Body of pancreas (tissue), 4 donors: ENCODE results near the gene C12orf60. TPM values are rescaled to one million over a fixed set of nuclear protein-coding genes. Genes with fewer than 3 reads are reported as not detected.

ENCODE experiments used
- ATAC-seq: fragments of 150-250 bp; one replicate; pipeline ENCODE4 v1.9.1; 2016
- DNase-seq, 4 donors: peaks; one replicate each; pipeline ENCODE4 v3.0.0-alpha.2; 2019
- H3K27ac ChIP-seq, 4 donors: fragments of 200-600 bp; sonication (generic); 1 replicate in 3 of 4; 2 replicates in 1 of 4; pipeline versions ENCODE4 v1.5.1 to v1.6.1; 2016 to 2019; ENCODE audit warnings: mild to moderate bottlenecking in 1 of 4, mixed read lengths in 1 of 4, moderate library complexity in 1 of 4
- H3K27me3 ChIP-seq, 2 donors: fragments of 200-600 bp; sonication (generic); one replicate each; pipeline ENCODE4 v1.6.0; 2016; ENCODE audit warnings: mild to moderate bottlenecking in 1 of 2
- H3K36me3 ChIP-seq, 2 donors: fragments of 200-600 bp; sonication (generic); replicated peaks in 1 of 2; 2 replicates each; pipeline ENCODE4 v1.5.1; 2016; ENCODE audit warnings: low read depth in 2 of 2; ENCODE audit not compliant: insufficient read depth in 1 of 2
- H3K4me1 ChIP-seq: fragments of 200-600 bp; sonication (generic); one replicate; pipeline ENCODE4 v1.6.0; 2016
- H3K4me3 ChIP-seq, 2 donors: fragments of 200-600 bp; sonication (generic); 1 replicate in 1 of 2; 2 replicates in 1 of 2; pipeline ENCODE4 v1.5.1; 2016 to 2019
- H3K9me3 ChIP-seq, 3 donors: fragments of 200-600 bp; sonication (generic); 1 replicate in 2 of 3; 2 replicates in 1 of 3; pipeline ENCODE4 v1.5.1; 2016
- CTCF ChIP-seq, 7 experiments: fragments of 450-650 bp in 4 of 7; fragments of 200-600 bp in 3 of 7; sonication (generic) in 3 of 7; IDR thresholded peaks; one replicate each; pipeline ENCODE4 v1.5.1; 2016 to 2019; ENCODE audit warnings: antibody characterized with exemption in 7 of 7
- POLR2A ChIP-seq, 3 donors: fragments of 450-650 bp; IDR thresholded peaks; one replicate each; pipeline ENCODE4 v1.6.1; 2016; ENCODE audit warnings: antibody characterized with exemption in 3 of 3, mild to moderate bottlenecking in 2 of 3
- WGBS, 2 donors: methylation state at CpG; one replicate each; pipeline ENCODE4 v1.1.5; 2017; 5-methylcytosine and 5-hydroxymethylcytosine counted together
- intact Hi-C: fragments of 100-400 bp; cut with DNase I; formaldehyde crosslinking; loops from one replicate; pipeline ENCODE4 v1.15.1; 2023
- total RNA-seq, 2 donors: library from RNA; depleted of rRNA; stranded (reverse); fragments of >200 nt; gene quantifications; one replicate each; pipeline ENCODE4 v1.1.0, GENCODE V29; 2016

C12orf60 gene
- total RNA-seq, 2 donors from 2014 or later, result 1.8 TPM; not detected in 1

DNA sequence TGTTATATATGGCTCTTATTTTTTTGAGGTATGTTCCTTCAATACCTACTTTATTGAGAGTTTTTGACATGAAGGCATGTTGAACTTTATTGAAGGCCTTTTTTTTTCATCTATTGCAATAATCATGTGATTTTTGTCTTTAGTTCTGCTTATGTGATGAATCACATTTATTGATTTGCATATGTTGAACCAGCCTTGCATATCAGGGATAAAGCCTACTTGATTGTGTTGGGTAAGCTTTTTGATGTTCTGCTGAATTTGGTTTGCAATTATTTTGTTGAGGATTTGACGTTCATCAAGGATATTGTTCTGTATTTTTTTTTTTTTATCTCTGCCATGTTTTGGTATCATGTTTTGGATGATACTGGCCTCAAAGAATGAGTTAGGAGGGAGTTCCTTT, 55.0 kb downstream of the C12orf60 start:
- intact Hi-C loops, result no loop called here
- TF ChIP-seq CTCF (IDR thresholded peaks at IDR 0.05) (no peak), POLR2A (IDR thresholded peaks at IDR 0.05) (no peak)
- 65 to 68% methylated on average over 1 of the region's 1 CpG for WGBS, 2 donors
- H3K27me3 ChIP-seq, result no peaks in the 10 kb centered on the region
- H3K27ac ChIP-seq, result no peak overlapping the region
- no peaks in the 10 kb centered on the region for H3K36me3 ChIP-seq
- ATAC-seq (no peak), DNase-seq (no peak)
- H3K4me3 ChIP-seq, result no peak overlapping the region
- no peaks in the 10 kb centered on the region for H3K4me1 ChIP-seq
- H3K9me3 ChIP-seq, result no peaks in the 10 kb centered on the region

GRCh38 chr12:14860490-14860889, 57.0 kb downstream of the C12orf60 start:
- Histone ChIP-seq H3K4me1 (no peaks in the 10 kb centered on the region), H3K9me3 (no peaks in the 10 kb centered on the region), H3K27me3 (no peaks in the 10 kb centered on the region), H3K36me3 (no peaks in the 10 kb centered on the region), H3K27ac (no peak overlapping the region), H3K4me3 (no peak overlapping the region)
- no peak for ATAC-seq
- TF ChIP-seq CTCF (IDR thresholded peaks at IDR 0.05), result no peak
- no peak for TF ChIP-seq POLR2A (IDR thresholded peaks at IDR 0.05)
- no peak for DNase-seq
- intact Hi-C loops, result no loop called here

- ATAC-seq, result no peak
Measured at GRCh38 chr12:14868916-14869506, 65.5 kb downstream of the C12orf60 start.

DNA sequence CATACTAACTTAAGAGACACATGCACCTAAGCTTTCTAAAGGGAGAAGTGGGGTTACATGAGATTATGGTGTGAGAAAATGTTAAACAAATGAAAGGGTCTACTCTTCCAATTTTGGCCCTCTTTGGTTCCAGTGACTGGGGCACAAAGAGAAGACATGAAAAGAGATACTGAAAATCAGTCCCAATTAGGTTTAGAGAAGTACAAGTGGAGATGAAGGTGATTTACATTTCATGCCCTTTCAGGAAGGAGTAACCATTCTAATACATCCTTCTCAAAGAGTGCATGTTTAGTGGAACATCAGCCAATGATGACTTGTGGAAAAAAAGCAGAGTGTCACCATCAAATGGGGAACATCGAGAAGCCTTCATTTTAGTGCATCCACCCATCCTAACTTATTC, 67.8 kb downstream of the C12orf60 start:
- intact Hi-C loops, result no loop called here
- no peak overlapping the region for H3K4me3 ChIP-seq
- TF ChIP-seq CTCF (IDR thresholded peaks at IDR 0.05) (no peak), POLR2A (IDR thresholded peaks at IDR 0.05) (no peak)
- H3K36me3 ChIP-seq, result no peaks in the 10 kb centered on the region
- no peaks in the 10 kb centered on the region for H3K9me3 ChIP-seq
- DNase-seq (no peak), ATAC-seq (no peak)
- 73 to 100% methylated on average over 1 of the region's 1 CpG for WGBS, 2 donors
- H3K27me3 ChIP-seq, result no peaks in the 10 kb centered on the region
- H3K4me1 ChIP-seq, result no peaks in the 10 kb centered on the region
- no peak overlapping the region for H3K27ac ChIP-seq

More at GRCh38 chr12:14868916-14869506, 65.5 kb downstream of the C12orf60 start:
- no peak for TF ChIP-seq CTCF (IDR thresholded peaks at IDR 0.05)
- TF ChIP-seq POLR2A (IDR thresholded peaks at IDR 0.05), result no peak
- H3K27ac ChIP-seq, result no peak overlapping the region
- no peaks in the 10 kb centered on the region for H3K9me3 ChIP-seq
- no peak for DNase-seq
- H3K4me1 ChIP-seq, result no peaks in the 10 kb centered on the region
- no peaks in the 10 kb centered on the region for H3K36me3 ChIP-seq
- H3K4me3 ChIP-seq, result no peak overlapping the region
- no peaks in the 10 kb centered on the region for H3K27me3 ChIP-seq
- 94 to 100% methylated on average over 2 to 3 of the region's 3 CpGs for WGBS, 2 donors
- intact Hi-C loops, result no loop called here

- 88 to 89% methylated on average over 1 of the region's 1 CpG for WGBS, 2 donors
- Histone ChIP-seq H3K27ac (no peak overlapping the region), H3K36me3 (no peaks in the 10 kb centered on the region), H3K4me3 (no peak overlapping the region), H3K9me3 (no peaks in the 10 kb centered on the region), H3K4me1 (no peaks in the 10 kb centered on the region), H3K27me3 (no peaks in the 10 kb centered on the region)
- no peak for TF ChIP-seq POLR2A (IDR thresholded peaks at IDR 0.05)
- no peak for TF ChIP-seq CTCF (IDR thresholded peaks at IDR 0.05)
- DNase-seq (no peak), ATAC-seq (no peak)
- intact Hi-C loops, result no loop called here
Measured at GRCh38 chr12:14871886-14872285, 68.4 kb downstream of the C12orf60 start.
